ENCODE data around the gene VSIR. TPM values are rescaled to one million over a fixed set of nuclear protein-coding genes. Genes with fewer than 3 reads are reported as not detected.

VSIR gene
- total and polyA plus RNA-seq, 2 donors (not counting 1 experiment from before 2014, with no cell fraction given): 40.5 to 61.2 TPM

GRCh38 chr10:71818674-71819260 is 45.4 kb upstream of the VSIR start:
- Histone ChIP-seq H2AFZ (ENCODE audit: insufficient read depth, low read depth, low read length, poor library complexity, severe bottlenecking) (no peak overlapping the region), H3K4me2 (replicated peaks; ENCODE audit: low read depth, low read length, poor library complexity, severe bottlenecking) (no peak overlapping the region), H3K9ac (ENCODE audit: low read length) (no peak overlapping the region), H4K20me1 (ENCODE audit: control insufficient read depth, insufficient read depth, low read length, poor library complexity, severe bottlenecking) (peaks cover 6% of the 10 kb centered on the region), H3K79me2 (ENCODE audit: control insufficient read depth, insufficient read depth, low read length) (no peaks in the 10 kb centered on the region), H3K36me3 (replicated peaks in 1 of 2; ENCODE audit: control extremely low read depth in 1 of 2, control insufficient read depth in 1 of 2, extremely low read depth in 1 of 2, insufficient read depth in 2 of 2, low read length in 1 of 2) (peaks cover 4 to 81% of the 10 kb centered on the region in 2 experiments), H3K4me3 (ENCODE audit: control extremely low read depth in 1 of 5, extremely low read depth in 1 of 5, insufficient read depth in 1 of 5, low read depth in 2 of 5, low read length in 4 of 5) (no peak overlapping the region), H3K27me3 (replicated peaks in 1 of 4; ENCODE audit: control extremely low read depth in 1 of 4, control insufficient read depth in 3 of 4, insufficient read depth in 4 of 4, low read length in 3 of 4) (no peaks in the 10 kb centered on the region), H3K9me3 (ENCODE audit: control extremely low read depth in 1 of 3, control insufficient read depth in 2 of 3, insufficient read depth in 1 of 3, low read length in 2 of 3) (no peaks in the 10 kb centered on the region), H3K27ac (ENCODE audit: low read length in 2 of 2) (no peak overlapping the region), H3K4me1 (ENCODE audit: control insufficient read depth in 2 of 2, insufficient read depth in 2 of 2, low read length in 2 of 2) (no peaks in the 10 kb centered on the region)
- Mint-ChIP-seq H3K4me1 (no peaks in the 10 kb centered on the region), H3K27me3 (no peaks in the 10 kb centered on the region), H3K9me3 (ENCODE audit: insufficient read depth) (no peaks in the 10 kb centered on the region), H3K4me3 (no peak overlapping the region), H3K27ac (no peak overlapping the region)
- ChIA-PET CTCF (interaction anchor here (0.7 to 8.6 kb wide), 4 partner anchors 12 to 441 kb away, joined by 3 to 106 read pairs (median 4); no protein-coding TSS in a partner anchor), POLR2A (no interaction called here)
- intact Hi-C loops (cut with micrococcal nuclease): no loop called here
- no peak for ATAC-seq (ENCODE audit: low read depth)
- 98% methylated on average over 13 of the region's 14 CpGs for WGBS (ENCODE audit: insufficient coverage)
- TF ChIP-seq CTCF (IDR thresholded peaks at IDR 0.05): no peak
- no peak for TF ChIP-seq EZH2 (IDR thresholded peaks at IDR 0.05; ENCODE audit: borderline replicate concordance, insufficient read depth, low read depth, low read length, poor library complexity, severe bottlenecking)
- DNase-seq: no peak

- Histone ChIP-seq H3K36me3 (replicated peaks in 1 of 2; ENCODE audit: control extremely low read depth in 1 of 2, control insufficient read depth in 1 of 2, extremely low read depth in 1 of 2, insufficient read depth in 2 of 2, low read length in 1 of 2) (peaks cover 2 to 75% of the 10 kb centered on the region in 2 experiments), H3K4me3 (ENCODE audit: control extremely low read depth in 1 of 5, extremely low read depth in 1 of 5, insufficient read depth in 1 of 5, low read depth in 2 of 5, low read length in 4 of 5) (no peak overlapping the region), H3K9ac (ENCODE audit: low read length) (no peak overlapping the region), H2AFZ (ENCODE audit: insufficient read depth, low read depth, low read length, poor library complexity, severe bottlenecking) (no peak overlapping the region), H3K79me2 (ENCODE audit: control insufficient read depth, insufficient read depth, low read length) (no peaks in the 10 kb centered on the region), H3K4me2 (replicated peaks; ENCODE audit: low read depth, low read length, poor library complexity, severe bottlenecking) (no peak overlapping the region), H3K9me3 (ENCODE audit: control extremely low read depth in 1 of 3, control insufficient read depth in 2 of 3, insufficient read depth in 1 of 3, low read length in 2 of 3) (no peaks in the 10 kb centered on the region), H3K27me3 (replicated peaks in 1 of 4; ENCODE audit: control extremely low read depth in 1 of 4, control insufficient read depth in 3 of 4, insufficient read depth in 4 of 4, low read length in 3 of 4) (no peaks in the 10 kb centered on the region), H3K4me1 (ENCODE audit: control insufficient read depth in 2 of 2, insufficient read depth in 2 of 2, low read length in 2 of 2) (no peaks in the 10 kb centered on the region), H3K27ac (ENCODE audit: low read length in 2 of 2) (no peak overlapping the region), H4K20me1 (ENCODE audit: control insufficient read depth, insufficient read depth, low read length, poor library complexity, severe bottlenecking) (peaks cover 2% of the 10 kb centered on the region)
- ChIA-PET POLR2A (no interaction called here), CTCF (interaction anchor here (0.7 to 8.6 kb wide), 6 partner anchors 13 to 440 kb away, joined by 3 to 106 read pairs (median 3); no protein-coding TSS in a partner anchor)
- no peaks in the 10 kb centered on the region for H3K27me3 Mint-ChIP-seq
- H3K4me1 Mint-ChIP-seq: peaks cover 1% of the 10 kb centered on the region
- DNase-seq (no peak), ATAC-seq (ENCODE audit: low read depth) (no peak)
- 97% methylated on average over 8 of the region's 9 CpGs for WGBS (ENCODE audit: insufficient coverage)
- no peaks in the 10 kb centered on the region for H3K9me3 Mint-ChIP-seq (ENCODE audit: insufficient read depth)
- H3K27ac Mint-ChIP-seq: no peak overlapping the region
- TF ChIP-seq EZH2 (IDR thresholded peaks at IDR 0.05; ENCODE audit: borderline replicate concordance, insufficient read depth, low read depth, low read length, poor library complexity, severe bottlenecking): no peak
- no peak for TF ChIP-seq CTCF (IDR thresholded peaks at IDR 0.05)
- H3K4me3 Mint-ChIP-seq: no peak overlapping the region
- intact Hi-C loops (cut with micrococcal nuclease): no loop called here
Measured at GRCh38 chr10:71817831-71818655, 44.7 kb upstream of the VSIR start.
